Uterus (tissue), 4 donors: ENCODE measurements around the gene ARHGAP45. TPM values are rescaled to one million over a fixed set of nuclear protein-coding genes. Genes with fewer than 3 reads are reported as not detected.

Source experiments
- DNase-seq, 2 donors: peaks; one replicate each; pipeline ENCODE4 v3.0.0-alpha.2; 2019 to 2020
- H3K27ac ChIP-seq, 2 donors: fragments of 200-600 bp; sonication (generic); 1 replicate in 1 of 2; 2 replicates in 1 of 2; pipeline ENCODE4 v1.5.1; 2016 to 2018
- H3K27me3 ChIP-seq, 2 donors: fragments of 200-600 bp; sonication (generic); one replicate each; pipeline ENCODE4 v1.5.1; 2018 to 2019; ENCODE audit warnings: control low read depth in 1 of 2
- H3K36me3 ChIP-seq, 2 donors: fragments of 200-600 bp; sonication (generic); one replicate each; pipeline ENCODE4 v1.5.1; 2019; ENCODE audit warnings: control low read depth in 1 of 2
- H3K4me1 ChIP-seq, 2 donors: fragments of 200-600 bp; sonication (generic); one replicate each; pipeline ENCODE4 v1.5.1; 2018 to 2019; ENCODE audit warnings: control low read depth in 1 of 2
- H3K4me3 ChIP-seq, 2 donors: fragments of 200-600 bp; sonication (generic); 1 replicate in 1 of 2; 2 replicates in 1 of 2; pipeline ENCODE4 v1.5.1; 2018 to 2019; ENCODE audit warnings: mild to moderate bottlenecking in 1 of 2
- H3K9me3 ChIP-seq, 2 donors: fragments of 200-600 bp; sonication (generic); one replicate each; pipeline ENCODE4 v1.5.1; 2019; ENCODE audit warnings: control low read depth in 1 of 2
- POLR2A ChIP-seq, 2 donors: fragments of 450-650 bp; IDR thresholded peaks; one replicate each; pipeline ENCODE4 v1.6.1; 2016; ENCODE audit warnings: antibody characterized with exemption in 2 of 2, mild to moderate bottlenecking in 1 of 2, moderate library complexity in 1 of 2
- intact Hi-C: fragments of 100-400 bp; cut with DNase I; formaldehyde crosslinking; loops from one replicate; pipeline ENCODE4 v1.15.1; 2023; ENCODE audit warnings: low total_unique reads
- total RNA-seq, 4 donors: library from RNA; depleted of rRNA in 3 of 4; stranded (reverse); fragments of >200 nt in 3 of 4; gene quantifications; one replicate each; pipeline versions ENCODE4 v1.1.0 to v1.2.4, GENCODE V29; 2014 to 2023
- TF ChIP-seq, protein P1 (sequence below), 4 experiments: fragments of 200-600 bp in 2 of 4; fragments of 450-650 bp in 2 of 4; sonication (generic) in 2 of 4; IDR thresholded peaks; one replicate each; pipeline ENCODE4 v1.5.1; 2016 to 2019; ENCODE audit warnings: antibody characterized with exemption in 4 of 4, mild to moderate bottlenecking in 2 of 4, moderate library complexity in 1 of 4
- donor health status: DM: yes; HTN: yes; CAD: no.

ARHGAP45 gene
- total RNA-seq, 4 donors from 2014 or later, result 4.1 to 154 (median 8.6) TPM

DNA sequence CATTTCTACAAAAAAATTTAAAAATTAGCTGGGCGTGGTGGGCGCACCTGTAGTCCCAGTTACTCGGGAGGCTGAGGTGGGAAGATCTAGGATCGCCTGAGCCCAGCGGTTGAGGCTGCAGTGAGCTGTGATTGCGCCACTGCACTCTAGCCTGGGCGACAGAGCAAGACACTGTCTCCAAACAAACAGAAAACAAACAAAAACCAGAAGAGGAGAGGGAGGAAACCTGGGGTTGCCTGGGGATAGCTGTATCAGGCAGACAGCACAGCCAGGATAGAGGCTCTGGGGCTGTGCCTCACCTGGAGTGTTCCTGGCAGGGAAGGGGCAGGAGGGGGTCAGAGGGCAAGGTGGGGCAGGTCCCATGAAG is 30.8 kb downstream of the ARHGAP45 start:
- intact Hi-C loops, result no loop called here
- Histone ChIP-seq H3K36me3 (no peaks in the 10 kb centered on the region), H3K4me3 (no peak overlapping the region), H3K27me3 (no peaks in the 10 kb centered on the region), H3K27ac (peak overlapping the region in 1 of 2 donors; percentile 91), H3K4me1 (peaks cover 14 to 15% of the 10 kb centered on the region in 2 donors), H3K9me3 (no peaks in the 10 kb centered on the region)
- no peak for DNase-seq
- TF ChIP-seq POLR2A (IDR thresholded peaks at IDR 0.05), result no peak
- TF ChIP-seq, protein P1, sequence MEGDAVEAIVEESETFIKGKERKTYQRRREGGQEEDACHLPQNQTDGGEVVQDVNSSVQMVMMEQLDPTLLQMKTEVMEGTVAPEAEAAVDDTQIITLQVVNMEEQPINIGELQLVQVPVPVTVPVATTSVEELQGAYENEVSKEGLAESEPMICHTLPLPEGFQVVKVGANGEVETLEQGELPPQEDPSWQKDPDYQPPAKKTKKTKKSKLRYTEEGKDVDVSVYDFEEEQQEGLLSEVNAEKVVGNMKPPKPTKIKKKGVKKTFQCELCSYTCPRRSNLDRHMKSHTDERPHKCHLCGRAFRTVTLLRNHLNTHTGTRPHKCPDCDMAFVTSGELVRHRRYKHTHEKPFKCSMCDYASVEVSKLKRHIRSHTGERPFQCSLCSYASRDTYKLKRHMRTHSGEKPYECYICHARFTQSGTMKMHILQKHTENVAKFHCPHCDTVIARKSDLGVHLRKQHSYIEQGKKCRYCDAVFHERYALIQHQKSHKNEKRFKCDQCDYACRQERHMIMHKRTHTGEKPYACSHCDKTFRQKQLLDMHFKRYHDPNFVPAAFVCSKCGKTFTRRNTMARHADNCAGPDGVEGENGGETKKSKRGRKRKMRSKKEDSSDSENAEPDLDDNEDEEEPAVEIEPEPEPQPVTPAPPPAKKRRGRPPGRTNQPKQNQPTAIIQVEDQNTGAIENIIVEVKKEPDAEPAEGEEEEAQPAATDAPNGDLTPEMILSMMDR (IDR thresholded peaks at IDR 0.05), result no peak

DNA sequence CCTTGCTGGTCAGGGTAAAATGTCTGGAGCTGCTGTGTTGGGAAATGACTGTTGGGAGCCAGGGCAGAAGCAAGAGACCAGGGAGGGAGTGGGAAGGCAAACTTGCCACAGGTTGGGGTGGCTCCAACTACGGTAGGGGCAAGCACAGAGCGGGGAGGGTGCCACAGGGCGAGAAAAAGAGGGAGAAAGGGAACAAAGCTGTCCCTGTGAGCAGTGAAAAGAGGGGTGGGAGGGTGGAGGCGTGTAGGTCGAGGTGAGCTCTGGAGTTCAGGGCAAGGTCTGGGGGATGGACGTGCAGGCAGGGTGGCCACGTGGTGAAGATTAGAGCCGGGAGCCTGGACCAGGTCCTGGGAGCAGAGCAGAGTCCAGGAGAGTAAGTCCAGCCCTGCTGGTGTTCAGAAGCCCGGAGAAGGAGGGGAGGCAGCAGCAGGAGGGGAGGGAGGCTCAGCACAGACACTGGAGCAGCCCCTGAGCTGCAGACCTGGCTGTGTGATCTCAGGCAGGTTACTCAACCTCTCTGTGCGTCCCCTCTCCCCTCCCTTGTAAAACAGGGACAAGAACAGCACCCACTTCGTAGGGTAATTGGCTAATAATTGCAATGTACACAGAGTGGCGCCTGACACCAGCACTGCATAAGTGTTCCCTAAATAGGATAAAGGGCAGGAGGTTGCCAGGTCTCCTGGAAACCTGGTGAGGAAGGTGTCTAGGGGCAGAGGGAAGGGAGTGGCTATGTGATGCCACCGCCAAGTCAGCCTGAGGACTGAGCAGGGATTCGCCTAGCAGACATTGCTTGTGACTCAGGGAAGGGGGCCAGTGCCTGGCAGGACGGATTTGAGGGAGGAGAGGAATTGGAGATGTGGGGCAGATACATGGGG is 31.4 kb downstream of the ARHGAP45 start:
- DNase-seq, result no peak
- TF ChIP-seq POLR2A (IDR thresholded peaks at IDR 0.05), result no peak
- TF ChIP-seq, protein P1 (IDR thresholded peaks at IDR 0.05), result no peak
- peak overlapping the region; percentile 91 for H3K27ac ChIP-seq
- intact Hi-C loops, result no loop called here
- no peaks in the 10 kb centered on the region for H3K36me3 ChIP-seq
- H3K9me3 ChIP-seq, result no peaks in the 10 kb centered on the region
- H3K4me1 ChIP-seq, result peaks cover 16 to 18% of the 10 kb centered on the region in 2 donors
- H3K27me3 ChIP-seq, result no peaks in the 10 kb centered on the region
- no peak overlapping the region for H3K4me3 ChIP-seq

DNA sequence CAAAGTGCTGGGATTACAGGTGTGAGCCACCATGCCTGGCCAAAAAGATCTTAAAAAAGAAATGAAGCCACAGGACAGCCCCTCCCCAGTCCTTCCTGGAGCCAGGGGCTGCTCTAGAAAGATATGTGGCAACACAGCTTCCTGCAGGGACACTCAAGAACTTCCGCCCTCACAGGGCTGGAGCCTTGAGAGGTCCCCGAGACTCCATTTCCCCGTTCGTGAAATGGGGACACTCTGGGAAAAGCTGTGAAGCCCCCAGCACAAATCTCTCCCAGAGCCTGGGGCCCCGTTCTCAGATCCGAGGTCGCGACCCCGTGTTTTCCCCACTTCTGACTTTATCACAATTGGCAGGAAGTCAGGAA is 34.4 kb downstream of the ARHGAP45 start:
- DNase-seq, result peak; percentile 58 to 69
- H3K4me1 ChIP-seq, result peaks cover 16 to 19% of the 10 kb centered on the region in 2 donors

DNA sequence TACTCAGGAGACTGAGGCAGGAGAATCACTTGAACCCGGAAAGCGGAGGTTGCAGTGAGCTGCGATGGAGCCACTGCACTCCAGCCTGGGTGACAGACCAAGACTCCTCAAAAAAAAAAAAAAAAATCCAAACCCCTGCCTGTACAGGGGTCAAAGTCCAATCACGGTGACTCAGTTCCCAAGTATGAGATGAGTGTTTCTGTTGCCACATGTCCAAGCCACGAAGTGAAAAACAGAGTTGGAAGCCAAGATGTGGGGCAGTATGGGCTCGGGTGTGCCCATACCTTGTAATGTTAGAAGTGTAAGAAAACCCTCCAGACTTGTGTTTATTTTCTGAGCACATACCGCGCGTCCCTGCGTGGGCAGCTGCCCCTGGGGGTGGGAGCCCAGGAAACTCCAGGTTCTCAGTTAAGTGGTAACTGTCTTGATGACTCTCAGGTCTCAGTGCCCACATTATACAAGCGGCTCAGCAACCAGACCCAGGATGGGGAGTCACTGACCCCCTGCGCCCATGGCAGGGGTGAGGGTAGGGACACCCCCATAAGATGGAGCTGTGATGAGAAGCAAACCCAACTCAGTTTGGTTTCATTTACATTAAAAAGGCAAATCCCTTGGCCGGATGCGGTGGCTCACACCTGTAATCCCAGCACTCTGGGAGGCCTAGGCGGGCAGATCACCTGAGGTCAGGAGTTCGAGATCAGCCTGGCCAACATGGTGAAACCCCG is 35.6 kb downstream of the ARHGAP45 start:
- Histone ChIP-seq H3K27ac (peak overlapping the region; percentile 91), H3K4me3 (no peak overlapping the region), H3K36me3 (no peaks in the 10 kb centered on the region), H3K4me1 (peaks cover 16 to 19% of the 10 kb centered on the region in 2 donors), H3K9me3 (no peaks in the 10 kb centered on the region), H3K27me3 (no peaks in the 10 kb centered on the region)
- DNase-seq, result peak; percentile 65 to 87
- TF ChIP-seq, protein P1 (IDR thresholded peaks at IDR 0.05), result no peak
- peak in 1 of 2 donors; percentile 11 for TF ChIP-seq POLR2A (IDR thresholded peaks at IDR 0.05)
- intact Hi-C loops, result loop anchor here (10.0 kb wide), 1 partner anchor 178 kb away; the partner anchor contains the start of gene ARID3A

More for the DNA sequence above, 34.4 kb downstream of the ARHGAP45 start:
- intact Hi-C loops, result loop anchor here (10.0 kb wide), 1 partner anchor 177 kb away; the partner anchor contains the start of gene ARID3A
- Histone ChIP-seq H3K4me3 (no peak overlapping the region), H3K27me3 (no peaks in the 10 kb centered on the region), H3K27ac (peak overlapping the region; percentile 91), H3K36me3 (no peaks in the 10 kb centered on the region), H3K9me3 (no peaks in the 10 kb centered on the region)
- TF ChIP-seq, protein P1 (IDR thresholded peaks at IDR 0.05), result no peak
- TF ChIP-seq POLR2A (IDR thresholded peaks at IDR 0.05), result no peak
